ENCODE data around the gene MED8.
"Not testable (repeated sequence)": the region's sequence is repeated elsewhere in the genome, so short reads cannot be mapped to it uniquely, and the experiment has no call there.

The MED8 gene

DNA sequence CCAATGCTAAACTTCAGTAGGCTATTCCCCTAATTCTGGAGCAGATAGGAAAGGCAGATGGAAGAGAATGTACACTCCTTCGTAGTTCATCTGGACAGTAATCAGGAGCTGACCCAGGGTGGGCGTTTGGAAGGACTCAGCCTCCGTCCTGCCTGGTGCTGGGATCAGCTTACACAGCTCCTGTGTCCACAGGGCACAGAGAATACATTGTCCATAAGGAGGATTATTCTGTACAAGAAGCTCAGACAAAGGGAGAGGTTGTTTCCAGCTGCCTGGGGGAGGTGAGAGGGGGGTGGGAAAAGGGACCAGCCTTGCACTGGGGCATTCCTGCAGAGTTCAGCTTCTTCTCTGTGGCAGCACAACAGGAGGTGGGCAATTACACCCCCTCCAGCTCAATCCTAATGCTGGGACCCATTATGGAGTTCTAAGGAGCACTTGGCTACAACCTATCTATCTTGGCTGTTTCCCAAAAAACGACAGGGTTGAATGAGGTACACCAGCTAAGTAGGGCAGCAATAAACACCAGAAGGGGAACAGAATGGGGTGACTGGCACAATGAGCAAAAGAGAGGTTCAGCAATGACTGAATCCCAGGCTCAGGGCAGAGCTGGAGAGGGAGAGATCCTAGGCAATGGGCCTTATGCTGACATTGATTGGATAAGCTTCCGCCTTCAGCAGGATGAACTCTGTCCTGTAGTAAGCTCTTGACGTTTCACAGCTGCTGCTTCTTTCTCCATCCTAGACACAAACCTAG is 7.4 kb downstream of the MED8 start:
- DNase-seq: no peak

- DNase-seq: no peak
Measured at GRCh38 chr1:43381612-43382011, 8.0 kb downstream of the MED8 start.

GRCh38 chr1:43379476-43379875 is 10.1 kb downstream of the MED8 start:
- no peak for DNase-seq

DNA sequence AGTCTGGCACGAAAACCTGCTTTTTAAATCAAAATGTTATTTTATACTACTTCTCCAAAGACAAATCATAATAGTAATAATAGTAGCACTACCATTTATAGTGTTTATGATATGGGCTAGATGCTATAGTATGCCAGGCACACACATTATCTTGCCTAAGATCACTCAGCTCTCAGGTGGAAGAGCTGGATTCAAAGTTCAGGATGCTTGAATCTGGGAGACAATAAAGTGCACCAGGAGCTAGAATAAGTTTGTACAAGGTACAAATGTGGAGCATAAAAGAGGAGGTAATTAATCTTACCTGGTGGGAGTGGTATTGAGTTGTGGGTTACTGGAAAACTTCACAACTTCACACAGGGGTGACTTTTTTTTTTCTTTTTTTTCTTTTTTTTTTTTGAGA is 11.8 kb downstream of the MED8 start:
- no peak for DNase-seq

DNA sequence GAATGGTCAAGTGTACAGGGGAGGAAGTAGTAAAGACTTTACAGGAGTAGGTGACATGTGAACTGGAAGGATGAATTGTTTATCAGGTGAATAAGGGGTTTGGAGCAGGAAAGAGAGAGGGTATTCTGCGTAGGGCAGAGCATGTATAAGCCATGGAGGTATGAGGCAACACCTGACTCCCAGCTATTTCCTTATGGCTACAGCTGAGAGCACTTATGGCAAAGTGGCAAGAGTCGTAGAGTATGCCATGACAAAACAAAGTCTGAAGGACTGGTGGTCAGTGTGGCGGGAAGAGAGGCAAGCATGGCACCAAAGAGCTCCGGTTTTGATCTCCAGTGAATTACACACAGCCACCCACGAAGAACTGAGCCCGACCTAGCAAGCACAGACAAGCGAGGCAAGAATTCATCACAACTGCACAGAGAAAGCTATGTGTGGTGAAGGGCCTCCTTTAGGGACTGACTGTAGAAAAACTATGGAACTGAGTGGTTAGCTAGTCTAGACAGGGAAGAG is 12.8 kb downstream of the MED8 start:
- DNase-seq: no peak

DNA sequence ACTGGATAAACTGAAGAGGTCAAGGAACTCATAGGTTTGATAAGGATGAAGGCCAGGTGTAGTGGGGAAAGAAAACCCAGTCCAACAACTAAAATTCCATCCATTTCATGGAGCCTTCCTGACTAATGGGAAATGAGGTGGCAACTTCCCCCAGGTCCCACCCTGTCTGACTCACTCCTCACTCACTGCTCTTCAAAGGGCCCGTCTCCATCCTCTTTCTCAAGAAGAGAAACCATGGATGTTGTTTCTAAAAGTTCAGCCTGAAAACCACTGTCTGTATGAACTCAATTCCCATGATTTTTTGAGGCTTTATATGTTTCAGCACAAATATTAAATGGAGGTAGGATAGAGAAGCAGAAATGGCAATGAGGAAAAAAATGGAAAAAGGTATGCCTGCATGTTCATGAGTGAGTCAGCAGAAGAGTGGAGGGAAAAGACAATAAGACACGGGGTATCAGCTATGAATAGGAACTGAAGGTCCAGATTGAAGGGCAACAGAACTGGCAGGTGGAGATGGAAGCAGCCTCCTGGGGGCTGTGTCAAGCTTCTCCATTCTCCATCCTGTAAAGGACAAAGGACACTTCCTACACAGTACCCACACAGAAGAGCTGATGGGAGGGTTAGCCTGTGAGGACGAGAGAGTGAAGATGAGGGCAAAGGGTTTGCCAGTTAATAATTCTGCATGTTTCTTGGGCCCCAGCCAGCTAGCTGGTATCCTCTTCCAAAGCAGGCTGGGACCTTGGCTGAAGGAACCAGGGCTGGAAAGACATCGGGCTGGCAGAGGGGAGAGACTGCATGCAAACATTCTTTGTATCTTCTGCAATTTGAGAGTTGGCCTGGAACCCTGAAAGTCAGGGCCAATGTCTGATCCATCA is 16.3 kb downstream of the MED8 start:
- DNase-seq: no peak

DNA sequence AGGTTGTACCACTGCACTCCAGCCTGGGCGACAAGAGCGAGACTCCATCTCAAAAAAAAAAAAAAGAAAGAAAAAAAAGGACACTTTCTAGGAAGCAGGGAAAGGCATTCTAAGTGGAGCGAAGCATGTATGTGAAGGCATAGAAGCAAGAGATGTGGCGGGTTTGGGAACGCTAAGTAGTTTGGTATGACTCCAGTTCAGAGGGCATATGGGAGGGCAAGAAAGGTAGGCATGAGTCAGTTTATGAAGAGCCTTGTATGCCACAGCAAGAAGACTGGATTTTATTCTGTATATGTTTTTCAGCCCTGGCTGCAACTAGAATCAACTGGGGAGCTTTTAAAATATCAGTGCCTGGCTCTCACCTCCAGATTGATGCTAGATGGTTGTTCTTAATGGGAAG is 17.4 kb downstream of the MED8 start:
- DNase-seq: no peak

DNA sequence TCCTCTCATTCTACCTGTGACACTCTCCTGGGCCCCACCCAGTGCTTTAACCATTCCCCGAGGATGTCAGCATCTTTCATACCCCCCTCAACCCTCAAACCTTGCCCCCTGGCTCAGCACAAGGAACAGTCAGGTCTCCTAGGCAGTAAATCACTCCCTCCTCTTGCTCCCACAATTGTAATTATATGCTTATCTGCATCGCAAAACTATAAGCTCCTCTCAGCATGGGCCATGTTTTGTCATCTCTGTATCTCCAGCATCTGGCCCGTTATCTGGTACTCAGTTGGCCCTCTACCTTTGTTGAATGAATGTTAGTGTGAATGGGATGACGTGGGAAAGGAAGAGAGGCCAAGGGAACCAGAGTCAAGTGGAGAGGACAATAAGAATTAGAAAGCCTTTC is 19.0 kb downstream of the MED8 start:
- no peak for DNase-seq

DNA sequence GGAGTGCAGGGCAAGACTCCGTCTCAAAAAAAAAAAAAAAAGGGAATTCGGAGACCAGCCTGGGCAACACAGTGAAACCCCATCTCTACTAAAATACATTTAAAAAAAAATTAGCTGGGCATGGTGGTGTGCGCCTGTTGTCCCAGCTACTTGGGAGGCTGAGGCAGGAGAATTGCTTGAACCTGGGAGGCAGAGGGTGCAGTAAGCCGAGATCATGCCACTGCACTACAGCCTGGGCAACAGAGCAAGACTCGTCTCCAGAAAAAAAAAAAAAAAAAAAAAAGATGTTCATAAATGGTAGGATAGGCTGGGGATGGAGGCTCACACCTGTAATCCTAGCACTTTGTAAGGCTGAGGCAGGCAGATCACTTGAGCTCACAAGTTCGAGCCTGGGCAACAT is 19.8 kb downstream of the MED8 start:
- not testable (repeated sequence) for DNase-seq

DNA sequence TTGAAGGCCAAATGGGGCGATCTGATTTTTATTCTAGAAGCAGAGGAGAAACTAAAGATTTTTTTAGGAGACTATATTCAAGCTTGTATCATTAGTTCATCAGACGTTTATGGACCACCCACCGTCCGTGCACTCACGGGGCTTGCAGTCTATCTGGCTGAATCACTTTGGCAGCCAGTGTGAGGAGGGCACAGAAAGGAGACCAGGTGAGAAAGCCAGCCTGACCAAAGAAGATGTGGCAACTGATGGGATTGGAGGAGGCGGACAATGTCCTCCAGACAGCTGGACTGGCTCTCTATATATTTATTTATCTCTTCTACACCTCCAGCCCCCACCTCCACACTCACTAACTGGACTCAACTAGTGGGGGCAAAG is 21.0 kb downstream of the MED8 start:
- no peak for DNase-seq

DNA sequence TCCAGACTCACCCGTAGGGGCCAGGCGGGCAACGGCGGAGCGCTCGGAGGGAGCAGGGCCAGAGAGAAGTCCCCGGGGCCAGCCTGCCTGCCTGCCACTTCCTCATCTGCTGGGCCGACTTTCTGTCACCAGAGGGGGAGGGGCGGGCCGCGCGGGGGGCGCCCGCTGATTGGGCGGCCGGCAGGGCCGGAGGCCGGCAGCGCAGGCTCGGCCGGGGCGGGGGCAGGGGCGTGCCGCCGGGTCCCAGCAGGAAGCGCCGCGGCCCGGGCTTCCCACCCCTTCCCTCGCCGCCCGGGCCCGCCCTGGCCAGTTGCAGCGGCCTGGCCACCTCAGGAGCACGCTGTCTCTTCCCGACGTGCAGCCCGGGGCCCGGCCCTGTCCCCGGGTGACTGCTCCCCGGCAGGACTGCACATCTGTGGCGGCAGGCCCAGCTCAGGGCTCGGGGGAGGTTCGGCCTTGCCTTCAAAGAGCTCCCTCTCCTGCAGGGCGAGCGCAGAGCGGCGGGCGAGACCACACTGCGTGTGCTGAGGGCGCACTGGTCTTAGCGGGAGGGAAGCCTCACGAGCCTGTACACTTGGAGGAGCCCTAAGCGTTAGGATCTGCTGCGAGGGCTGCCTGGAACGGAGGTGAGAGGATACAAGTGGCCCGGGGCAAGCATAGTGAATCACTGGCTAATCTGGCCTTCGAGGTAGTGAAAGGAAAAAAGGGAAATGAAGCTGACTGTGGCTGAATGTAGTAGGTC is 21.5 kb downstream of the MED8 start, which contains the start of gene ELOVL1:
Gene ELOVL1 (minus strand): TSS at position 108 of the 742 bp plus-strand sequence. CDS start 2,402 bp downstream, outside the sequence.
- peak; percentile 48 for DNase-seq

DNA sequence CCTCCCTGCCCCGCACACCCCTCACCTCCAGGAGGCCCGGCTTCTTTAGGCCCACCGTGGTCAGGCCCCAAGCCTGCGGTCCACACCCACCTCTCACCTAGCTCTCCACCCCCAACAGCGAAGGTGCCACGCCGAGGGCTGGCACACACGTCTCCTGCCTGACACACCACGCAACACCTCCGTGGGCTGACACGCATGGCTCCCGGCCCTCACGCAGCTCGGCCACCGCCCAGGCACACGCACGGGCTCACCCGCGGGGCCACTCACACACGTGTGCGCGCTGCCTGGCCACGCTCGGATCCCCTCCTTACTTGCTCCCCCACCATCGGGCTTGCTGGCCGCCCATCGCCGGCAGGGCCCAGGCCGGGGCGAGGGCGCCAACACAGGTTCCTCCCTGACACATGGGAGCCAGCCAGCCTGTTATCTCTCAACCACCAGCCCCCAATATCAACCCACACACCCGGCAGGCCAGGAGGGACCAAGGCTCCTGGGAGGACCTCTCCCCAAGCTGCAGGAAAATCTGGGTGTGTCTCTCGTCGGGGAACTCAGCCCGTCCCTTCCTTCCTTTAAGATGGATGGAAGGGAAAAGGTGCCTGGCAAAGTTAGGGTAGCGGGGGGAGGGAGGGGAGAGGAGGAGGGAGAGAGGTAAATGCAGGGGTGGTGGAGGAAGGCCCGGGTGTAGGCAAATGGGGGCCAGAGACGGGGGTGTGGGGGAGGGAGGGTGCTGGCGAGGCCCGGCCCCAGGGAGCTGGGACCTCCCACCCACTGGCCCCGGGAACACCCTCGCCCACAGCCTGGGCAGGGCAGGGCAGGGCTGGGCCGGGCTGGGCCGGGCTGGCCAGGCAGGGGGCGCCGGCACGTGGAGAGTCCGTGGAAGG is 22.3 kb downstream of the MED8 start:
- DNase-seq: no peak

DNA sequence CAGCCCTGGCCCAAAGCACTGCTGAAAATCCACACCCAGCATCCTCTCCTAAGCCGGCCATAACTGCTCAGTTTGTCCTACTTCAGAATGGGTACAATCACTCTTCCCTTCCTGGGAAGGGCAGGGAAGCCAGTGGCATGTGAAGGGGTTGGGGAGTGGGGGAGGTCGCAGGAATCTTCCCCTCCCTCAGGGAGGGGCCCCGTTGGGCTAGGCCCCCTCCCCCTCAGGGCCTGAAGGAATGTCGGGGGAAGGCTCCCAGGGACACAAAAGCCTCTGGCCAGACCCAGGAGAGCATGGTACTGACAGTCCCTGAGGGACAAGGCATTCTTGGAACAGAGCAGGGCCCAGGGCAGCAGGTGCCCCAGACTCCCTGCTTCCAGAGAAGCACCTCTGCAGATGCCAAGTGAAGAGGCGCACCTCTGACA is 23.0 kb downstream of the MED8 start:
- DNase-seq: no peak

- DNase-seq: no peak
Measured at GRCh38 chr1:43366179-43366578, 23.4 kb downstream of the MED8 start.

- no peak for DNase-seq
Measured at GRCh38 chr1:43365678-43366077, 23.9 kb downstream of the MED8 start.

GRCh38 chr1:43363935-43364525 is 25.6 kb downstream of the MED8 start:
- no peak for DNase-seq

- DNase-seq: no peak
Measured at GRCh38 chr1:43363283-43363934, 26.2 kb downstream of the MED8 start.

GRCh38 chr1:43360616-43361015 is 29.0 kb downstream of the MED8 start:
- DNase-seq: no peak

DNA sequence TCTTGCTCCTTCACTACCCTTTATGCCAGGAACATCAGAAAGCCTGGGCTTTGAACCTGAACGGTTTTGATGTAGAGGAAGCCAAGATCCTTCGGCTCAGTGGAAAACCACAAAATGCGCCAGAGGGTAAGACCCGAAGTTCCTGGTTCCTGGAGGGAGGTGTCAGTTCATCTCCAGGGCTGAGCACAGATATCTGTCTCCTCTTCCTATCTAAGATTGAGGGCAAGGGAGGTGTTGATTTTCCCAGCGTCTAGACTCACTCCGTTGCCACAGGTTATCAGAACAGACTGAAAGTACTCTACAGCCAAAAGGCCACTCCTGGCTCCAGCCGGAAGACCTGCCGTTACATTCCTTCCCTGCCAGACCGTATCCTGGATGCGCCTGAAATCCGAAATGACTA is 29.9 kb downstream of the MED8 start:
- DNase-seq: no peak

DNA sequence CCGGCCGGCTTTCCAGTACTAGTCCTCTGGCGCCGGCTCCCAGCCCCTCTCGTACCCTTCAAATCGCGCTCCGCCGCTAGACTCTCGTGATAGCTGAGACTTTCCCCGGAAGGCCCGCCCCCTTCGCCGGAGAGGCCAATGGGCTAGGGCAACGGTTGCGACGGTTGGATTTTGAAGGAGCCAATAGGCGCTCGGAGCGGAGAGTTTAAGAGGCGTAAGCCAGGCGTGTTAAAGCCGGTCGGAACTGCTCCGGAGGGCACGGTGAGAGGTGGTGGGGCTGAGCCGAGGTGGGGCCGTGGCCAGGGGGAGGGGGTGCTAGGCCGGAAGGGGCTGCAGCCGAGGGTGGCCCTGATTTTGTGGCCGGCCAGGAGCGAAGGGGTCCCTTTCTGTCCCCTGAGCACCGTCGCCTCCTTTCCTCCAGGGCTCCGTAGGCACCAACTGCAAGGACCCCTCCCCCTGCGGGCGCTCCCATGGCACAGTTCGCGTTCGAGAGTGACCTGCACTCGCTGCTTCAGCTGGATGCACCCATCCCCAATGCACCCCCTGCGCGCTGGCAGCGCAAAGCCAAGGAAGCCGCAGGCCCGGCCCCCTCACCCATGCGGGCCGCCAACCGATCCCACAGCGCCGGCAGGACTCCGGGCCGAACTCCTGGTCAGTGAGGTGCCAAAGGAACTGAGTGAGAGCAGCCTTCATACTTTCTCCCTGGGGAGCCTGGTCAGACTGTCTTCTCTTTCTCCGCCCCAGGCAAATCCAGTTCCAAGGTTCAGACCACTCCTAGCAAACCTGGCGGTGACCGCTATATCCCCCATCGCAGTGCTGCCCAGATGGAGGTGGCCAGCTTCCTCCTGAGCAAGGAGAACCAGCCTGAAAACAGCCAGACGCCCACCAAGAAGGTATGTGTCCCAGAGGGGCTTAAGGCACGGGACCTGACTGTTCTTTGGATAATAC is 30.6 kb downstream of the MED8 start, which contains the start of gene CDC20:
Gene CDC20 (plus strand): TSS at position 236 of the 948 bp plus-strand sequence. CDS start 235 bp downstream, at position 471.
- DNase-seq: peak; percentile 92
